Measurements from ENCODE around the gene AP1S3.

GRCh38 chr2:223725986-223726970 is 111.1 kb downstream of the AP1S3 start:
- TF ChIP-seq BHLHE40 (IDR thresholded peaks at IDR 0.05; ENCODE audit: borderline replicate concordance), result no peak
- TF ChIP-seq FOXM1 (IDR thresholded peaks at IDR 0.05; ENCODE audit: borderline replicate concordance), result no peak

Data from HEK293T (cell line).